ENCODE measurements around the gene ALLC. TPM values are rescaled to one million over a fixed set of nuclear protein-coding genes. Genes with fewer than 3 reads are reported as not detected.

The ALLC gene
- total and polyA plus RNA-seq, 2 experiments from 2014 or later = not detected

DNA sequence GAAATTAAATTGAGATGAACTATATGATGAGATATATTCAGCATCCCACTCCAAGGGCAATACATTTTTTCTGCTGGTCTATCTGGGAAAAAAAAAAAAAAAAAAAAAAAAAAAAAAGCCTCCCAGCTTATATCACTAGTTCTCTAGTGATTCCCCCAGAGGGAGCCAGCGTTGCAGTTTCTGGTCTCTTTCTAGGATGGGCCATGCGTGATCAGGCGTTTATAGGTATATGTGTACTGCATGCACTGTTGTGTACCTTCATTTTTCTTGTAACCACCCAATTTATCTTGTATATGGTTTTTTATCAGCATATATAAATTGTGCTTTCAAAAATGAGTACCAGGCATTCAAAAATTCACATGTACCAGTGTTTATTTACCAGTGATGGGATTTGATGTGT, 80.5 kb downstream of the ALLC start:
- H3K4me1 ChIP-seq (ENCODE audit: low read depth) = no peaks in the 10 kb centered on the region

DNA sequence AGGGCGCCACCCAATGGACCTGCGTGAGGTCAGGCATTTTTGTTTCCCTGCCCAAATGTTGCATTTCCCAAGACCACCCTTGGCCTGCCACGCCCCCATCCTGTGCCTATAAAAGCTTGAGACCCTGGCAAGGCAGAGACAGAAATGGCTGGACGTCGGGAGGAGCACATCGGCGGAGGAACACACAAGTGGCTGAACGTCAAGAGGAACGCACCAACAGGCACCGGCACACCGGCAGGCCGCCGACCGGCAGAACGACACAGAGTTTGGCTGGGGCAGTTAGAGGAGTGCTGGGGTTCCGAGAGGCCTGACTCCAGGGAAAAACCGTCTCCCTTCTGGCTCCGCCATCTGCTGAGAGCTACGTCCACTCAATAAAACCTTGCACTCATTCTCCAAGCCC, 81.3 kb downstream of the ALLC start:
- TF ChIP-seq, protein P1, sequence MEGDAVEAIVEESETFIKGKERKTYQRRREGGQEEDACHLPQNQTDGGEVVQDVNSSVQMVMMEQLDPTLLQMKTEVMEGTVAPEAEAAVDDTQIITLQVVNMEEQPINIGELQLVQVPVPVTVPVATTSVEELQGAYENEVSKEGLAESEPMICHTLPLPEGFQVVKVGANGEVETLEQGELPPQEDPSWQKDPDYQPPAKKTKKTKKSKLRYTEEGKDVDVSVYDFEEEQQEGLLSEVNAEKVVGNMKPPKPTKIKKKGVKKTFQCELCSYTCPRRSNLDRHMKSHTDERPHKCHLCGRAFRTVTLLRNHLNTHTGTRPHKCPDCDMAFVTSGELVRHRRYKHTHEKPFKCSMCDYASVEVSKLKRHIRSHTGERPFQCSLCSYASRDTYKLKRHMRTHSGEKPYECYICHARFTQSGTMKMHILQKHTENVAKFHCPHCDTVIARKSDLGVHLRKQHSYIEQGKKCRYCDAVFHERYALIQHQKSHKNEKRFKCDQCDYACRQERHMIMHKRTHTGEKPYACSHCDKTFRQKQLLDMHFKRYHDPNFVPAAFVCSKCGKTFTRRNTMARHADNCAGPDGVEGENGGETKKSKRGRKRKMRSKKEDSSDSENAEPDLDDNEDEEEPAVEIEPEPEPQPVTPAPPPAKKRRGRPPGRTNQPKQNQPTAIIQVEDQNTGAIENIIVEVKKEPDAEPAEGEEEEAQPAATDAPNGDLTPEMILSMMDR (IDR thresholded peaks at IDR 0.05; ENCODE audit: low read depth, low read length) = no peak
- no peak for DNase-seq (ENCODE audit: low read depth in 1 of 2, low spot score in 1 of 2)
- Histone ChIP-seq H3K27me3 (no peaks in the 10 kb centered on the region), H3K36me3 (no peaks in the 10 kb centered on the region), H3K9me3 (ENCODE audit: low read depth) (no peaks in the 10 kb centered on the region), H3K27ac (no peak overlapping the region), H3K4me3 (no peak overlapping the region), H3K4me1 (ENCODE audit: low read depth) (no peaks in the 10 kb centered on the region)

More for the DNA sequence above, 80.5 kb downstream of the ALLC start:
- Histone ChIP-seq H3K27me3 (no peaks in the 10 kb centered on the region), H3K36me3 (no peaks in the 10 kb centered on the region), H3K27ac (no peak overlapping the region), H3K4me3 (no peak overlapping the region), H3K9me3 (ENCODE audit: low read depth) (no peaks in the 10 kb centered on the region)
- peak; percentile 21 to 47 for DNase-seq (ENCODE audit: low read depth in 1 of 2, low spot score in 1 of 2)
- TF ChIP-seq, protein P1 (IDR thresholded peaks at IDR 0.05; ENCODE audit: low read depth, low read length) = peak; percentile 17

DNA sequence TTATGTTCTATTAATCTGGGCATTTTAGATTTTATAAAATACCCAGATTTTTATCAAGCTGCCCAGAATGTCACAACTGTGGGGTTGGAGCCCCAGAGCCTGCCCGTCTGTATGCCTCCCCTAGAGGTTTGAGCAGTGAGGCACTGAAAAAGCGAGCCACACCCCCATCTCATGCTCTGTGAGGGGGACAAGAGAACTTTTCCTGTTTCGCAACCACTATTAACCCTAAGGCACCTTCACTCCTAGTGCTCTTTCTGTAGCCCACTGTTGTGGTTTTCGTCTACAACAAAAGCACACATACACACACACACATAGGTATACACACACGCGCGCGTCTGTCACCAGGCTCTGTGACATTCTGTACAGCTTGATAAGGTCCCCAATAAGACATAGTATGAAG, 83.4 kb downstream of the ALLC start:
- Histone ChIP-seq H3K4me1 (ENCODE audit: low read depth) (no peaks in the 10 kb centered on the region), H3K27ac (no peak overlapping the region), H3K4me3 (no peak overlapping the region), H3K27me3 (no peaks in the 10 kb centered on the region), H3K9me3 (ENCODE audit: low read depth) (no peaks in the 10 kb centered on the region), H3K36me3 (no peaks in the 10 kb centered on the region)
- DNase-seq (ENCODE audit: low read depth in 1 of 2, low spot score in 1 of 2) = no peak
- TF ChIP-seq, protein P1 (IDR thresholded peaks at IDR 0.05; ENCODE audit: low read depth, low read length) = no peak

DNA sequence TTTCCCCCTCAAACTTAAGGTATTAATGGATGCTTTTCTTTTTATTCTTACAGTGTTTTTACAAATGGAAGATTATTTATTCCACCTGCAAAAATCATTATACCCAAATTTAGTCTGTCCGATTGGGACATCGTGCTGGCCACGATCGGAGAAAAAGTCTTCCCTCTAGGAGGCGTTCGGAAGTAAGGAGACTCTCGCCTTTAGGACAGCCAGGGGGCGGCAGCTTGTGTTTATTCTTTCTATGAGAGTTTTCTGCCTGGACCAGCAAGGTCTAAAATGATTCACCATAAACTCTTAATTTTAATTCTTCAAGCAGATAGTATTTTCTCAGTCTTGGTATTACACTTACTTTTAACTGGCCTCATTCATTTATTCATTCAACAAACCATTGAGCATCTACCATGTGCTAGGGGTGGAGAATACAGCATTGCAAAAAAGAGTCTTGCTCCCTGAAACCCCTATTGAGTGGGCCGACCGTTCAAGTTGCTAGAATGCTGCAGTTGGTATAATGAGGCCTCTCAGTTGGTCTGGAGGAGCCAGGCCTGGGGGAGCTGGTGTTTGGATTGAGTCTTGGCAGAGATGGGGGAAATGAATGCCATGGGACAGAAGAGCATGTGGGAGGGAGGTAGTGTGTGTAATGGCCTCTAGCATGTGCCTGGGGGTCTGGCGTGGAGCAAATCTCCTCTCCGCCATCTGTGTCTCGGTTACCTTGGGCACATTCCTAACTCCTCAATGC, 84.0 kb downstream of the ALLC start:
- H3K4me1 ChIP-seq (ENCODE audit: low read depth) = no peaks in the 10 kb centered on the region
- H3K27me3 ChIP-seq = no peaks in the 10 kb centered on the region
- no peak overlapping the region for H3K27ac ChIP-seq
- no peaks in the 10 kb centered on the region for H3K9me3 ChIP-seq (ENCODE audit: low read depth)
- TF ChIP-seq, protein P1 (IDR thresholded peaks at IDR 0.05; ENCODE audit: low read depth, low read length) = no peak
- H3K4me3 ChIP-seq = no peak overlapping the region
- DNase-seq (ENCODE audit: low read depth in 1 of 2, low spot score in 1 of 2) = no peak
- no peaks in the 10 kb centered on the region for H3K36me3 ChIP-seq

DNA sequence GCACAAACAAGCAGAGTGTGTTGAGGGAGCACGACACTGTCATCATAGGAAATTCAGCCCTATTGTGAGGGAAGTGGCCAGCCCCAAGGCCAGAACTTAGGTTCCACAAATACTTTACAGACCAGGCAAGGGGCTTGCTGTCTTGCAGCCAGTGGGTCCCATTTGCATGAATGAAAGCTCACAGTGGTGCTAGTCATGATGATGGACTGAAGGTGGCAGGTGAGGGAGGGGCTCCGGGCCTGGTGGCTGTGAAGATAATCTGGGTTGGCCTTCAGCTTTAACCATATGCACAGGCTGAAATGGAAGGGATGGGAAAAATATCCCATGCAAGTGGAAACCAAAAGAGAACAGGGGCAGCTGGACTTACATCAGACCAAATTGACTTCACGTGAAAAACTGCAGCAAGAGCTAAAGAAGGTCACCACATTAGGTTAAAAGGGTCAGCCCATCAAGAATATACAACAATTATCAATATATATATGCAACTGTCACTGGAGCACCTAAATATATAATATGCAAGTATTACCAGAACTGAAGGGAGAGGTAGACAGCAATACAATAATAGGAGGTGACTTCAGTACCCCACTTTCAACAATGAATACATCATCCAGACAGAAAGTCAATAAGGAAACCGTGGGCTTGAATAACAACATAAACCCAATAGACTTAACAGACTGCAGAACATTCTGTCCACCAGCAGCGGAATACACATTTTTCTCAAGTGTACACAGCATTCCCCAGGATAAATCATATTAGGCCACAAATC, 84.9 kb downstream of the ALLC start:
- H3K36me3 ChIP-seq = no peaks in the 10 kb centered on the region
- no peaks in the 10 kb centered on the region for H3K27me3 ChIP-seq
- H3K27ac ChIP-seq = no peak overlapping the region
- H3K4me3 ChIP-seq = no peak overlapping the region
- TF ChIP-seq, protein P1 (IDR thresholded peaks at IDR 0.05; ENCODE audit: low read depth, low read length) = no peak
- no peaks in the 10 kb centered on the region for H3K4me1 ChIP-seq (ENCODE audit: low read depth)
- H3K9me3 ChIP-seq (ENCODE audit: low read depth) = no peaks in the 10 kb centered on the region
- no peak for DNase-seq (ENCODE audit: low read depth in 1 of 2, low spot score in 1 of 2)

All from cardiac muscle cell (in vitro differentiated cells and primary cell).